Measurements from ENCODE around the gene KLHL14.

The KLHL14 gene

GRCh38 chr18:32779010-32779409 is 6.2 kb upstream of the KLHL14 start:
- H3K4me3 ChIP-seq (ENCODE audit: low read depth, low read length) = no peak overlapping the region
- DNase-seq (ENCODE audit: low read depth) = no peak
- TF ChIP-seq MYC (IDR thresholded peaks at IDR 0.05; ENCODE audit: low read depth, low read length) = no peak
- no peak for TF ChIP-seq CTCF (IDR thresholded peaks at IDR 0.05; ENCODE audit: low read depth, low read length)
- TF ChIP-seq MAX (IDR thresholded peaks at IDR 0.05; ENCODE audit: low read depth, low read length) = no peak
- TF ChIP-seq POLR2A (IDR thresholded peaks at IDR 0.05; ENCODE audit: extremely low read depth, insufficient read length) = no peak

GRCh38 chr18:32777049-32777448 is 4.2 kb upstream of the KLHL14 start:
- DNase-seq (ENCODE audit: low read depth) = no peak
- H3K4me3 ChIP-seq (ENCODE audit: low read depth, low read length) = no peak overlapping the region
- TF ChIP-seq MYC (IDR thresholded peaks at IDR 0.05; ENCODE audit: low read depth, low read length) (no peak), POLR2A (IDR thresholded peaks at IDR 0.05; ENCODE audit: extremely low read depth, insufficient read length) (no peak), MAX (IDR thresholded peaks at IDR 0.05; ENCODE audit: low read depth, low read length) (no peak), CTCF (IDR thresholded peaks at IDR 0.05; ENCODE audit: low read depth, low read length) (no peak)

- DNase-seq (ENCODE audit: low read depth) = no peak
- TF ChIP-seq POLR2A (IDR thresholded peaks at IDR 0.05; ENCODE audit: extremely low read depth, insufficient read length) = no peak
- TF ChIP-seq CTCF (IDR thresholded peaks at IDR 0.05; ENCODE audit: low read depth, low read length) = no peak
- no peak for TF ChIP-seq MYC (IDR thresholded peaks at IDR 0.05; ENCODE audit: low read depth, low read length)
Measured at GRCh38 chr18:32776561-32776960, 3.7 kb upstream of the KLHL14 start.

GRCh38 chr18:32775628-32776027 is 2.8 kb upstream of the KLHL14 start:
- no peak for DNase-seq (ENCODE audit: low read depth)
- TF ChIP-seq POLR2A (IDR thresholded peaks at IDR 0.05; ENCODE audit: extremely low read depth, insufficient read length) = no peak
- no peak for TF ChIP-seq CTCF (IDR thresholded peaks at IDR 0.05; ENCODE audit: low read depth, low read length)
- no peak for TF ChIP-seq MAX (IDR thresholded peaks at IDR 0.05; ENCODE audit: low read depth, low read length)
- no peak for TF ChIP-seq MYC (IDR thresholded peaks at IDR 0.05; ENCODE audit: low read depth, low read length)
- H3K4me3 ChIP-seq (ENCODE audit: low read depth, low read length) = no peak overlapping the region

More at GRCh38 chr18:32776561-32776960, 3.7 kb upstream of the KLHL14 start:
- H3K4me3 ChIP-seq (ENCODE audit: low read depth, low read length) = no peak overlapping the region

- no peak for TF ChIP-seq CTCF (IDR thresholded peaks at IDR 0.05; ENCODE audit: low read depth, low read length)
- no peak for DNase-seq (ENCODE audit: low read depth)
- H3K4me3 ChIP-seq (ENCODE audit: low read depth, low read length) = no peak overlapping the region
Measured at GRCh38 chr18:32773382-32773712, 524 bp upstream of the KLHL14 start.

GRCh38 chr18:32771871-32772580 is 797 bp downstream of the KLHL14 start:
- TF ChIP-seq POLR2A (IDR thresholded peaks at IDR 0.05; ENCODE audit: extremely low read depth, insufficient read length) (no peak), MYC (IDR thresholded peaks at IDR 0.05; ENCODE audit: low read depth, low read length) (no peak), CTCF (IDR thresholded peaks at IDR 0.05; ENCODE audit: low read depth, low read length) (no peak), MAX (IDR thresholded peaks at IDR 0.05; ENCODE audit: low read depth, low read length) (no peak)
- no peak overlapping the region for H3K4me3 ChIP-seq (ENCODE audit: low read depth, low read length)
- no peak for DNase-seq (ENCODE audit: low read depth)
